Endothelial cell of umbilical vein (primary cell): ENCODE measurements around the gene RNF217. TPM values are rescaled to one million over a fixed set of nuclear protein-coding genes. Genes with fewer than 3 reads are reported as not detected.

Experiments used
- BruUV-seq: library from RNA; stranded (reverse); fragments of 400-500 nt; replicated peaks from 2 replicates; lab custom pipeline; 2021; lab: Mats Ljungman, UMichigan
- CTCF ChIA-PET: fragments of 300-600, 350-600 bp; sonication (Branson Sonifier 250); formaldehyde crosslinking; loops from one replicate; lab custom pipeline; 2021; ENCODE audit warnings: antibody characterized with exemption, inconsistent platforms; lab: Charles Lee
- POLR2A ChIA-PET: fragments of 300-600, 350-600 bp; sonication (Branson Sonifier 250); formaldehyde crosslinking; loops from one replicate; lab custom pipeline; 2021; ENCODE audit warnings: antibody characterized with exemption, inconsistent platforms; lab: Charles Lee
- DNase-seq: peaks from one replicate; pipeline ENCODE4 v3.0.0-alpha.2; 2011; ENCODE audit warnings: low read depth, low spot score
- FAIRE-seq: peaks from 2 replicates; lab custom pipeline; 2011; peaks lifted over from hg19 to GRCh38; lab: Jason Lieb, UNC
- H2AFZ ChIP-seq: 2 replicates; pipeline ENCODE4 v1.6.0; 2012; ENCODE audit warnings: low read depth, low read length, control low read depth, inconsistent platforms
- H3K27ac ChIP-seq: 2 replicates; pipeline ENCODE4 v1.5.1; 2011; ENCODE audit warnings: low read depth, mild to moderate bottlenecking, control low read depth, low read length, moderate library complexity; ENCODE audit not compliant: insufficient read depth
- H3K27me3 ChIP-seq, 2 experiments: 2 replicates each; pipeline versions ENCODE4 v1.6.0 to v1.6.1; 2011; ENCODE audit warnings: low read length in 2 of 2, mixed read lengths in 1 of 2; ENCODE audit not compliant: control insufficient read depth in 2 of 2, insufficient read depth in 2 of 2
- H3K36me3 ChIP-seq, 2 experiments: 2 replicates in 1 of 2; 3 replicates in 1 of 2; pipeline ENCODE4 v1.5.1; 2011; ENCODE audit warnings: low read length in 2 of 2, mild to moderate bottlenecking in 1 of 2, moderate library complexity in 1 of 2; ENCODE audit not compliant: control insufficient read depth in 2 of 2, insufficient read depth in 2 of 2; ENCODE audit errors: extremely low read depth in 1 of 2
- H3K4me1 ChIP-seq: 3 replicates; pipeline ENCODE4 v1.5.1; 2011; ENCODE audit warnings: mild to moderate bottlenecking, low read length; ENCODE audit not compliant: control insufficient read depth, insufficient read depth; ENCODE audit errors: extremely low read depth
- H3K4me2 ChIP-seq: 2 replicates; pipeline ENCODE4 v1.6.1; 2011; ENCODE audit warnings: low read length, control low read depth, mixed read lengths; ENCODE audit not compliant: insufficient read depth
- H3K4me3 ChIP-seq, 3 experiments: fragments of 200-600 bp in 1 of 3; sonication (generic), shearing (Covaris generic) in 1 of 3; replicated peaks in 1 of 3; 2 replicates each; pipeline ENCODE4 v1.5.1; 2011 to 2016; ENCODE audit warnings: control low read depth in 3 of 3, low read length in 3 of 3, mild to moderate bottlenecking in 2 of 3, inconsistent platforms in 1 of 3, low read depth in 1 of 3, moderate library complexity in 1 of 3; ENCODE audit not compliant: insufficient read depth in 1 of 3
- H3K79me2 ChIP-seq: 2 replicates; pipeline ENCODE4 v1.6.0; 2012; ENCODE audit warnings: low read length, inconsistent platforms; ENCODE audit not compliant: control insufficient read depth, insufficient read depth
- H3K9ac ChIP-seq: replicated peaks from 2 replicates; pipeline ENCODE3; 2011; ENCODE audit warnings: low read length, control low read depth; ENCODE audit not compliant: insufficient read depth; ENCODE audit errors: extremely low read depth
- H3K9me1 ChIP-seq: replicated peaks from 3 replicates; pipeline ENCODE4 v1.6.0; 2011; ENCODE audit warnings: mild to moderate bottlenecking, low read length; ENCODE audit not compliant: control insufficient read depth, insufficient read depth; ENCODE audit errors: extremely low read depth
- H3K9me3 ChIP-seq: replicated peaks from 2 replicates; pipeline ENCODE4 v1.5.1; 2012; ENCODE audit warnings: low read length, inconsistent platforms; ENCODE audit not compliant: control insufficient read depth, insufficient read depth
- H4K20me1 ChIP-seq: replicated peaks from 2 replicates; pipeline ENCODE3; 2011; ENCODE audit warnings: mild to moderate bottlenecking, low read length; ENCODE audit not compliant: control insufficient read depth, insufficient read depth; ENCODE audit errors: extremely low read depth
- MAX ChIP-seq: IDR thresholded peaks from 2 replicates; pipeline ENCODE4 v1.6.1; 2011; ENCODE audit not compliant: insufficient read depth, insufficient read length
- POLR2AphosphoS5 ChIP-seq: IDR thresholded peaks from 2 replicates; pipeline ENCODE4 v1.6.1; 2012; ENCODE audit warnings: low read depth, mild to moderate bottlenecking, control low read depth, low read length, moderate library complexity; ENCODE audit not compliant: insufficient read depth
- dilution Hi-C: fragments of 300-500 bp; cut with MboI; formaldehyde crosslinking; loops from one replicate; pipeline ENCODE4 v1.15.0; 2019; ENCODE audit warnings: low sequenced_read_pairs; ENCODE audit not compliant: extremely low pct_ligation_motif_present
- intact Hi-C: fragments of 100-400 bp; cut with micrococcal nuclease; formaldehyde crosslinking; loops from one replicate; pipeline ENCODE4 v1.10.0; 2022
- polyA plus RNA-seq, 4 experiments: library from polyadenylated mRNA; depleted of rRNA in 3 of 4; stranded (reverse) in 3 of 4; unstranded in 1 of 4; fragments of >200 nt; gene quantifications; 2 replicates each; pipeline versions ENCODE4 v1.2.1 to v1.2.3, GENCODE V29; 2011 to 2012; ENCODE audit warnings: missing spikeins in 1 of 4
- total RNA-seq: library from RNA; stranded (reverse); gene quantifications from 2 replicates; pipeline ENCODE4 v1.2.3, GENCODE V29; 2021
- TF ChIP-seq, protein P1 (sequence below), 2 donors: IDR thresholded peaks; 1 replicate in 1 of 2; 2 replicates in 1 of 2; pipeline ENCODE4 v1.5.1; 2011; ENCODE audit warnings: low read length in 2 of 2, mild to moderate bottlenecking in 2 of 2, moderate library complexity in 2 of 2, control low read depth in 1 of 2, inconsistent platforms in 1 of 2, low read depth in 1 of 2; ENCODE audit not compliant: insufficient read depth in 1 of 2; ENCODE audit errors: extremely low read depth in 1 of 2

Gene RNF217
- total and polyA plus RNA-seq, 2 donors (not counting 3 experiments of a cell fraction or from before 2014, with no cell fraction given), result 8.8 to 32.5 TPM

DNA sequence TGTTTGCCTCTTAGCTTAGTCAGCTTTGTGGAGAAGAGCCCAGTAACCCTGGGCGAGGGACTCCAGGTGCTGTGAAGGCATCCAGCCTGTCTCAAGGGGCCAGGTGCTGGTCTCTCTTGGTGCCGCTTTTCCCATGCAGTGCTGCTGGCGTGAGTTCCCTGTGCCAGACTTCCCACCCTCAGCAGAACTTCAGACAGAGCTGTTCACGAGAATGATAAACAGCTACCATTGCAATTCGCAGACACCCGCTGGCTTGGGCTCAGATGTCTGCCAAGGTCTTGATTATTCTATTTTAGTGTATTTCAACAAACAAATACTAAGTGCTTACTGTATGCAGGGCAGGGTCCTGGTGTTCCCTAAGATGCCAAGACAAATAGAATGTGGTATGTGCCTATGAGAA lies 57.7 kb downstream of the RNF217 start:
- no peak for FAIRE-seq

More for the DNA sequence above, 57.7 kb downstream of the RNF217 start:
- no peak overlapping the region for H3K27ac ChIP-seq
- no peaks in the 10 kb centered on the region for H3K9me3 ChIP-seq
- no peak for TF ChIP-seq POLR2AphosphoS5
- no peak for TF ChIP-seq MAX
- TF ChIP-seq, protein P1, sequence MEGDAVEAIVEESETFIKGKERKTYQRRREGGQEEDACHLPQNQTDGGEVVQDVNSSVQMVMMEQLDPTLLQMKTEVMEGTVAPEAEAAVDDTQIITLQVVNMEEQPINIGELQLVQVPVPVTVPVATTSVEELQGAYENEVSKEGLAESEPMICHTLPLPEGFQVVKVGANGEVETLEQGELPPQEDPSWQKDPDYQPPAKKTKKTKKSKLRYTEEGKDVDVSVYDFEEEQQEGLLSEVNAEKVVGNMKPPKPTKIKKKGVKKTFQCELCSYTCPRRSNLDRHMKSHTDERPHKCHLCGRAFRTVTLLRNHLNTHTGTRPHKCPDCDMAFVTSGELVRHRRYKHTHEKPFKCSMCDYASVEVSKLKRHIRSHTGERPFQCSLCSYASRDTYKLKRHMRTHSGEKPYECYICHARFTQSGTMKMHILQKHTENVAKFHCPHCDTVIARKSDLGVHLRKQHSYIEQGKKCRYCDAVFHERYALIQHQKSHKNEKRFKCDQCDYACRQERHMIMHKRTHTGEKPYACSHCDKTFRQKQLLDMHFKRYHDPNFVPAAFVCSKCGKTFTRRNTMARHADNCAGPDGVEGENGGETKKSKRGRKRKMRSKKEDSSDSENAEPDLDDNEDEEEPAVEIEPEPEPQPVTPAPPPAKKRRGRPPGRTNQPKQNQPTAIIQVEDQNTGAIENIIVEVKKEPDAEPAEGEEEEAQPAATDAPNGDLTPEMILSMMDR (IDR thresholded peaks at IDR 0.05; ENCODE audit: extremely low read depth in 1 of 2, insufficient read depth in 1 of 2, low read depth in 1 of 2, low read length in 2 of 2), result no peak
- CTCF ChIA-PET, result interaction anchor here (0.7 kb wide), 2 partner anchors 10 to 16 kb away, joined by 3 read pairs; no protein-coding TSS in a partner anchor
- DNase-seq, result no peak
- peaks cover 11% of the 10 kb centered on the region for H3K4me1 ChIP-seq
- H3K27me3 ChIP-seq, result no peaks in the 10 kb centered on the region
- H3K4me2 ChIP-seq, result no peak overlapping the region
- H3K36me3 ChIP-seq, result no peaks in the 10 kb centered on the region
- H3K9me1 ChIP-seq, result no peaks in the 10 kb centered on the region
- H3K9ac ChIP-seq, result no peak overlapping the region
- no TSS peak for BruUV-seq
- H2AFZ ChIP-seq, result no peak overlapping the region
- intact Hi-C loops (loop anchor here (5.0 to 10.0 kb wide), 2 partner anchors 77 to 145 kb away; no protein-coding TSS in a partner anchor), dilution Hi-C loops (no loop called here)
- H3K4me3 ChIP-seq, result no peak overlapping the region
- POLR2A ChIA-PET, result interaction anchor here (0.6 to 0.7 kb wide), 2 partner anchors 143 to 943 kb away, joined by 3 to 7 read pairs; no protein-coding TSS in a partner anchor
- peaks cover 2% of the 10 kb centered on the region for H3K79me2 ChIP-seq
- peaks cover 2% of the 10 kb centered on the region for H4K20me1 ChIP-seq
